GM13976 (cell line): ENCODE measurements around the gene SDSL.

Experiments used
- DNase-seq: peaks from one replicate; pipeline ENCODE4 v3.0.0; 2012; ENCODE audit warnings: low spot score
- CTCF ChIP-seq: IDR thresholded peaks from 2 replicates; pipeline ENCODE4 v1.5.1; 2012; ENCODE audit warnings: borderline replicate concordance, mild to moderate bottlenecking; ENCODE audit not compliant: insufficient read depth; ENCODE audit errors: extremely low read depth, missing control alignments, control extremely low read depth
- in situ Hi-C: fragments of 300-500 bp; cut with MboI; formaldehyde crosslinking; loops from one replicate; pipeline ENCODE4 v1.12.0; 2022; ENCODE audit warnings: low sequenced_read_pairs, mixed read lengths, inconsistent platforms; ENCODE audit not compliant: unreplicated experiment

SDSL gene

GRCh38 chr12:113456199-113456598 lies 34.0 kb downstream of the SDSL start:
- DNase-seq, result no peak
- TF ChIP-seq CTCF, result no peak
- in situ Hi-C loops, result loop anchor here (25.0 kb wide), 2 partner anchors 456 to 956 kb away; partner anchors contain the start of gene TBX5

- in situ Hi-C loops, result loop anchor here (25.0 kb wide), 2 partner anchors 456 to 956 kb away; partner anchors contain the start of gene TBX5
- no peak for DNase-seq
Measured at GRCh38 chr12:113456761-113457160, 34.6 kb downstream of the SDSL start.

DNA sequence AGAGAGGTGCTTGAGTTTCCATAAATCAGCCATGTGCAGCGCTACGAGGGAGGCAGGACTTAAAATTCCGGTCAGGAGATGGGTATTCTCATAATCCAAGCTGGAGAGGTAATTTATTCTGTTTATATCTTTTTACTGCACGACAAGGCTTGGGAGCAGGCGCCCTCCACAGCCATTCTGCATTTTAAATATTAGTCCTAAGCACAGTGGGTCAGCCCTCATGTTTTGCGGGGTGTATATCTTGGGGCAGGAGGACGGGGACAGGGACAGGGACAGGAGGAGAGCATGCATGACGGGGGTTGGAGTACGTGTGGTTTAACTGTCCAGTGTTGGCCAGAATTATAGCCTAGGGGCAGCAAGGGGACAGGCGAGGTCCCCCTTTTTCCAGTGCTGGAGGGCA lies 35.0 kb downstream of the SDSL start:
- in situ Hi-C loops, result loop anchor here (25.0 kb wide), 2 partner anchors 455 to 955 kb away; partner anchors contain the start of gene TBX5
- TF ChIP-seq CTCF, result no peak

More at GRCh38 chr12:113456761-113457160, 34.6 kb downstream of the SDSL start:
- TF ChIP-seq CTCF, result no peak

GRCh38 chr12:113457710-113458109 lies 35.5 kb downstream of the SDSL start:
- no peak for TF ChIP-seq CTCF
- in situ Hi-C loops, result loop anchor here (25.0 kb wide), 2 partner anchors 455 to 955 kb away; partner anchors contain the start of gene TBX5
- no peak for DNase-seq

More for the DNA sequence above, 35.0 kb downstream of the SDSL start:
- DNase-seq, result no peak

GRCh38 chr12:113459981-113460380 lies 37.8 kb downstream of the SDSL start:
- no peak for DNase-seq
- in situ Hi-C loops, result loop anchor here (25.0 kb wide), 2 partner anchors 452 to 952 kb away; partner anchors contain the start of gene TBX5
- no peak for TF ChIP-seq CTCF

DNA sequence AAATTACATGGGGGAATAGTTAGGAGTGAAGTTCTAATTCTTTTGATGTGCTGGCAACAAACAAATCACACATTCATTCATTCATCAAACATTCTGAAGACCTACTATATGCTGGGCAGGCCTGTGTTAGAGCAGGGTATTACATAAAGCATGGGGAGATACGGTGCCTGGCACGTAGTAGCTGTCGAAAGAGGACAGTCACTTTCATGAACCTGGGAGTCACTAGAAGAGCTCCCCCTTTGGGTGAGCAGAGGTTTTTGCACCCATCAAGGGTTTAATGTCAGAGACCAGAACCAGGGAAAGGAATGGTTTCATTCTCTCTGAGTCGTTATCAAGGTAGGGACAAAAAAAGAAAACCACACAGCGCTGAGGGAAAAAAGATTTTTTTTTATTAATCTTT lies 39.5 kb downstream of the SDSL start:
- in situ Hi-C loops, result loop anchor here (25.0 kb wide), 2 partner anchors 451 to 951 kb away; partner anchors contain the start of gene TBX5
- DNase-seq, result peak; percentile 63
- TF ChIP-seq CTCF, result peak; percentile 17
